Body of pancreas (tissue), 4 donors: ENCODE results near the gene ITPRIPL2. TPM values are rescaled to one million over a fixed set of nuclear protein-coding genes. Genes with fewer than 3 reads are reported as not detected.

Source experiments
- ATAC-seq: fragments of 150-250 bp; one replicate; pipeline ENCODE4 v1.9.1; 2016
- DNase-seq, 4 donors: peaks; one replicate each; pipeline ENCODE4 v3.0.0-alpha.2; 2019
- H3K27ac ChIP-seq, 4 donors: fragments of 200-600 bp; sonication (generic); 1 replicate in 3 of 4; 2 replicates in 1 of 4; pipeline versions ENCODE4 v1.5.1 to v1.6.1; 2016 to 2019; ENCODE audit warnings: mild to moderate bottlenecking in 1 of 4, mixed read lengths in 1 of 4, moderate library complexity in 1 of 4
- H3K27me3 ChIP-seq, 2 donors: fragments of 200-600 bp; sonication (generic); one replicate each; pipeline ENCODE4 v1.6.0; 2016; ENCODE audit warnings: mild to moderate bottlenecking in 1 of 2
- H3K36me3 ChIP-seq, 2 donors: fragments of 200-600 bp; sonication (generic); replicated peaks in 1 of 2; 2 replicates each; pipeline ENCODE4 v1.5.1; 2016; ENCODE audit warnings: low read depth in 2 of 2; ENCODE audit not compliant: insufficient read depth in 1 of 2
- H3K4me1 ChIP-seq: fragments of 200-600 bp; sonication (generic); one replicate; pipeline ENCODE4 v1.6.0; 2016
- H3K4me3 ChIP-seq, 2 donors: fragments of 200-600 bp; sonication (generic); 1 replicate in 1 of 2; 2 replicates in 1 of 2; pipeline ENCODE4 v1.5.1; 2016 to 2019
- H3K9me3 ChIP-seq, 3 donors: fragments of 200-600 bp; sonication (generic); 1 replicate in 2 of 3; 2 replicates in 1 of 3; pipeline ENCODE4 v1.5.1; 2016
- CTCF ChIP-seq, 7 experiments: fragments of 450-650 bp in 4 of 7; fragments of 200-600 bp in 3 of 7; sonication (generic) in 3 of 7; IDR thresholded peaks; one replicate each; pipeline ENCODE4 v1.5.1; 2016 to 2019; ENCODE audit warnings: antibody characterized with exemption in 7 of 7
- POLR2A ChIP-seq, 3 donors: fragments of 450-650 bp; IDR thresholded peaks; one replicate each; pipeline ENCODE4 v1.6.1; 2016; ENCODE audit warnings: antibody characterized with exemption in 3 of 3, mild to moderate bottlenecking in 2 of 3
- whole genome bisulfite sequencing, 2 donors: methylation state at CpG; one replicate each; pipeline ENCODE4 v1.1.5; 2017; 5-methylcytosine and 5-hydroxymethylcytosine counted together
- intact Hi-C: fragments of 100-400 bp; cut with DNase I; formaldehyde crosslinking; loops from one replicate; pipeline ENCODE4 v1.15.1; 2023
- total RNA-seq, 2 donors: library from RNA; depleted of rRNA; stranded (reverse); fragments of >200 nt; gene quantifications; one replicate each; pipeline ENCODE4 v1.1.0, GENCODE V29; 2016

The ITPRIPL2 gene
- total RNA-seq, 2 donors from 2014 or later = 22.7 to 35.5 TPM

DNA sequence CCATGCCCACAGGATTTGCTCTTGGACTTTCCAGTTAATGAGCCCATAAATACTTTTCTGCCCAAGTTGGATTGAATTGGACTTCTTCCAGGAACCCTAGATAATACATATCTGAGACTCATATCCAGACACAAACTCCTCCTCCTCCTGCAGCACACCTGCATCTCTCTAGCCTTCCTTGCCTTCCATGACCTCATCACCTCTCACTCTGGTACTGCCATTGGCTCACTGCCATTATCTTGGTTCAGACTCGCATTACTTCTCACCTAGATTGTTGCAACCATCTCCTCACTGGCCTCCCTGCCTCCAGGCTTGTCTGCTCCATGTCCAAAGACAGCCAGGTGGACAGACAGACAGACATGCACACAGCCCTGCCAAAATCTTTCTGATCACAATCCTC lies 49.5 kb downstream of the ITPRIPL2 start:
- H3K4me1 ChIP-seq = peaks cover 8% of the 10 kb centered on the region
- no peaks in the 10 kb centered on the region for H3K9me3 ChIP-seq
- no peak for ATAC-seq
- no peak for TF ChIP-seq POLR2A (IDR thresholded peaks at IDR 0.05)
- no peak for TF ChIP-seq CTCF (IDR thresholded peaks at IDR 0.05)
- intact Hi-C loops = loop anchor here (10.0 kb wide), 1 partner anchor 212 kb away; no protein-coding TSS in a partner anchor
- H3K36me3 ChIP-seq = no peaks in the 10 kb centered on the region
- DNase-seq = no peak
- no peaks in the 10 kb centered on the region for H3K27me3 ChIP-seq
- no peak overlapping the region for H3K27ac ChIP-seq
- 95 to 100% methylated on average over 1 of the region's 1 CpG for WGBS, 2 donors
- H3K4me3 ChIP-seq = no peak overlapping the region

DNA sequence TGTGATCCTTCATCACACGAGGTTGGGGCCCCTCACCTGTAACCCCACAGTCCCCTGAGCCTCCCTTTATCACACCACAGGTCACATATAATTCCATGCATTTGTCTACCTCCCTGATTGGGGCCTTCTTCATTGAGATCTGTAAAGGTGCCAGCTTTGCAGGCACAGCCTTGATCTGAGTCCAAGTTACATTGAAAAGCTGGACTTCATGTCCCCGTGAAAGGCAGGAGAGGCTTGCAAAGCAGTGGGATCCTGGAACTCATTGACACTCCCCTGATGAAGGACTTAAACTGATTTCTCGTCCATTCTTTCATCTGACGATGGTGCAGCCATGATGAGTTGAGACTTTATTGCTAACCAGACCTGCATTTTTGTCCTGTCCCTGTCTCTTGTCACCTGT lies 50.5 kb downstream of the ITPRIPL2 start:
- no peak overlapping the region for H3K4me3 ChIP-seq
- ATAC-seq (no peak), DNase-seq (peak in 1 of 4 donors; percentile 22)
- H3K27me3 ChIP-seq = no peaks in the 10 kb centered on the region
- H3K9me3 ChIP-seq = no peaks in the 10 kb centered on the region
- no peaks in the 10 kb centered on the region for H3K36me3 ChIP-seq
- WGBS, 2 donors = 38 to 61% methylated on average over 4 of the region's 4 CpGs
- peaks cover 19% of the 10 kb centered on the region for H3K4me1 ChIP-seq
- intact Hi-C loops = loop anchor here (10.0 kb wide), 1 partner anchor 211 kb away; no protein-coding TSS in a partner anchor
- TF ChIP-seq POLR2A (IDR thresholded peaks at IDR 0.05) (no peak), CTCF (IDR thresholded peaks at IDR 0.05) (no peak)
- no peak overlapping the region for H3K27ac ChIP-seq

- WGBS, 2 donors = 86 to 87% methylated on average over 5 of the region's 5 CpGs
- no peak overlapping the region for H3K27ac ChIP-seq
Observed at GRCh38 chr16:19165101-19165500, 51.3 kb downstream of the ITPRIPL2 start.

DNA sequence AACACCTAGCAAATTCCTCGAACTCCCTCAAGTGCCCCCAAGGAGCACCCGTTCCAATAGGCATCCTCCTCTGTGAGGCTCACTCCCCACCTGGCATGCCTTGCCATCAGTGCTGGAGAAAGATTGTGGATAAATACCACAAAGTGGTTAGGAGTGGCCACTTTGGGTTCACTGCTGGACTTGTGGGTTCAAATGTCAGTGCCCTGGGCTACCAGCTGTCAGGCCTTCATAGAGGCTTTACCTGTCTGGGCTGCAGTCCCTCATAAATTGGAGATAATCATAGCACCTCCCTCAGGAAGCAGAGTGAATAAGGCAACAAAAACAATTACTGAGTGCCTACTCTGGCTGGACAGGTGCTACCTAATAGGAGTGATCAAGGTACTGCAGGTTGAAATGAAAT lies 52.7 kb downstream of the ITPRIPL2 start:
- Histone ChIP-seq H3K36me3 (no peaks in the 10 kb centered on the region), H3K4me3 (no peak overlapping the region), H3K4me1 (peaks cover 19% of the 10 kb centered on the region), H3K27me3 (no peaks in the 10 kb centered on the region), H3K27ac (no peak overlapping the region), H3K9me3 (no peaks in the 10 kb centered on the region)
- TF ChIP-seq CTCF (IDR thresholded peaks at IDR 0.05) (no peak), POLR2A (IDR thresholded peaks at IDR 0.05) (no peak)
- ATAC-seq (no peak), DNase-seq (no peak)
- 59 to 61% methylated on average over 2 of the region's 2 CpGs for WGBS, 2 donors
- intact Hi-C loops = loop anchor here (10.0 kb wide), 1 partner anchor 208 kb away; no protein-coding TSS in a partner anchor

More at GRCh38 chr16:19165101-19165500, 51.3 kb downstream of the ITPRIPL2 start:
- Histone ChIP-seq H3K4me3 (no peak overlapping the region), H3K4me1 (peaks cover 19% of the 10 kb centered on the region), H3K9me3 (no peaks in the 10 kb centered on the region), H3K36me3 (no peaks in the 10 kb centered on the region), H3K27me3 (no peaks in the 10 kb centered on the region)
- no peak for ATAC-seq
- TF ChIP-seq CTCF (IDR thresholded peaks at IDR 0.05) (no peak), POLR2A (IDR thresholded peaks at IDR 0.05) (no peak)
- no peak for DNase-seq
- intact Hi-C loops = loop anchor here (10.0 kb wide), 1 partner anchor 210 kb away; no protein-coding TSS in a partner anchor
